DOHH2 (cell line): ENCODE data around the gene OR4C46.
"Not testable (repeated sequence)": the region's sequence is repeated elsewhere in the genome, so short reads cannot be mapped to it uniquely, and the experiment has no call there.

ENCODE experiments used
- H3F3A ChIP-seq: fragments of 200-600 bp; sonication (generic), shearing (Covaris generic); 2 replicates; pipeline ENCODE4 v1.6.0; 2016; ENCODE audit warnings: antibody characterized with exemption, mild to moderate bottlenecking; ENCODE audit not compliant: control insufficient read depth, insufficient read depth
- H3K27ac ChIP-seq: fragments of 200-600 bp; sonication (generic); 2 replicates; pipeline ENCODE4 v1.5.1; 2014; ENCODE audit warnings: low read depth, mild to moderate bottlenecking, low read length, moderate library complexity
- H3K27me3 ChIP-seq: fragments of 200-600 bp; sonication (generic); 2 replicates; pipeline ENCODE4 v1.6.1; 2014; ENCODE audit warnings: mild to moderate bottlenecking, low read length, mixed read lengths; ENCODE audit not compliant: control insufficient read depth
- H3K36me3 ChIP-seq: fragments of 200-600 bp; sonication (generic); 2 replicates; pipeline ENCODE4 v1.6.1; 2014; ENCODE audit warnings: mild to moderate bottlenecking, low read length, moderate library complexity, mixed read lengths; ENCODE audit not compliant: control insufficient read depth
- H3K4me1 ChIP-seq: fragments of 200-600 bp; sonication (generic); 2 replicates; pipeline ENCODE4 v1.6.1; 2014; ENCODE audit warnings: mild to moderate bottlenecking, low read length, mixed read lengths; ENCODE audit not compliant: control insufficient read depth
- H3K4me2 ChIP-seq: fragments of 200-600 bp; sonication (generic); 2 replicates; pipeline ENCODE4 v1.6.0; 2014; ENCODE audit warnings: mild to moderate bottlenecking, low read length, moderate library complexity
- H3K4me3 ChIP-seq: fragments of 200-600 bp; sonication (generic); 2 replicates; pipeline ENCODE4 v1.5.1; 2014; ENCODE audit warnings: mild to moderate bottlenecking, low read length, mixed read lengths
- H3K79me2 ChIP-seq: fragments of 200-600 bp; sonication (generic); 2 replicates; pipeline ENCODE4 v1.6.1; 2014; ENCODE audit warnings: mild to moderate bottlenecking, low read length, mixed read lengths; ENCODE audit not compliant: control insufficient read depth
- H3K9me2 ChIP-seq: fragments of 200-600 bp; sonication (generic); replicated peaks from 2 replicates; pipeline ENCODE4 v1.6.1; 2014; ENCODE audit warnings: mild to moderate bottlenecking, low read length, mixed read lengths; ENCODE audit not compliant: control insufficient read depth
- H3K9me3 ChIP-seq: fragments of 200-600 bp; sonication (generic); 2 replicates; pipeline ENCODE4 v1.6.1; 2014; ENCODE audit warnings: antibody characterized with exemption, low read length, mixed read lengths; ENCODE audit not compliant: control insufficient read depth, insufficient read depth
- H4K20me1 ChIP-seq: fragments of 200-600 bp; sonication (generic); 2 replicates; pipeline ENCODE4 v1.6.0; 2014; ENCODE audit warnings: low read depth, mild to moderate bottlenecking, antibody characterized with exemption, low read length, moderate library complexity; ENCODE audit not compliant: control insufficient read depth, insufficient read depth
- EZH2phosphoT487 ChIP-seq: fragments of 200-600 bp; sonication (generic); IDR thresholded peaks from 2 replicates; pipeline ENCODE4 v1.6.1; 2017; ENCODE audit warnings: borderline replicate concordance, mild to moderate bottlenecking, antibody characterized with exemption, low read length, moderate library complexity, mixed read lengths
- TF ChIP-seq, protein P1 (sequence below): fragments of 200-600 bp; sonication (generic); IDR thresholded peaks from one replicate; pipeline ENCODE4 v1.5.1; 2014; ENCODE audit warnings: antibody characterized with exemption, mild to moderate bottlenecking, low read depth, low read length; ENCODE audit not compliant: poor library complexity, severe bottlenecking

The OR4C46 gene

DNA sequence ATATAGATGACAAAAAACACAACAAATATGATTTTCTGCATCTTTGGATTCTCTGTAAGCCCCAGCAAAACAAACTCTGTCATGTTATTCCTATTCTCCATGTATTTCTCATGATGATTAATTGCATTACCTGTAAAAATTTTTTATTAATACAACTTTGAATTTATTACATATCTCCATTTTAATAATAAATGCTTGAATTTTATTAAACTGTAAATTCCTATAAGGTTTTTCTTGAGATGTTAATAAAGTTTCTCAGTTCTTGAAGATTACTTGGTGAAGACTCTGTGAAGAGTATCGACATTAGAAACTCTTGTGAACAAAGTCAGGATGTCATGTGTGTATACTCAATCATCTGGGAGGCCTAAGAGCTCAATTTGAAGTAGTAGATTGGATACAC lies at the start of gene OR4C46:
Gene OR4C46, minus strand, starts transcription at position 101 of the 400 bp plus-strand sequence. Its CDS starts 0 bp downstream, at position 101.
- H3K4me1 ChIP-seq = no peaks in the 10 kb centered on the region
- H3K4me2 ChIP-seq = no peak within 1 kb of the TSS
- no peaks in the 10 kb centered on the region for H4K20me1 ChIP-seq
- no peaks in the 10 kb centered on the region for H3K27me3 ChIP-seq
- H3K36me3 ChIP-seq = no peaks in the 10 kb centered on the region
- no peak for TF ChIP-seq EZH2phosphoT487
- TF ChIP-seq, protein P1, sequence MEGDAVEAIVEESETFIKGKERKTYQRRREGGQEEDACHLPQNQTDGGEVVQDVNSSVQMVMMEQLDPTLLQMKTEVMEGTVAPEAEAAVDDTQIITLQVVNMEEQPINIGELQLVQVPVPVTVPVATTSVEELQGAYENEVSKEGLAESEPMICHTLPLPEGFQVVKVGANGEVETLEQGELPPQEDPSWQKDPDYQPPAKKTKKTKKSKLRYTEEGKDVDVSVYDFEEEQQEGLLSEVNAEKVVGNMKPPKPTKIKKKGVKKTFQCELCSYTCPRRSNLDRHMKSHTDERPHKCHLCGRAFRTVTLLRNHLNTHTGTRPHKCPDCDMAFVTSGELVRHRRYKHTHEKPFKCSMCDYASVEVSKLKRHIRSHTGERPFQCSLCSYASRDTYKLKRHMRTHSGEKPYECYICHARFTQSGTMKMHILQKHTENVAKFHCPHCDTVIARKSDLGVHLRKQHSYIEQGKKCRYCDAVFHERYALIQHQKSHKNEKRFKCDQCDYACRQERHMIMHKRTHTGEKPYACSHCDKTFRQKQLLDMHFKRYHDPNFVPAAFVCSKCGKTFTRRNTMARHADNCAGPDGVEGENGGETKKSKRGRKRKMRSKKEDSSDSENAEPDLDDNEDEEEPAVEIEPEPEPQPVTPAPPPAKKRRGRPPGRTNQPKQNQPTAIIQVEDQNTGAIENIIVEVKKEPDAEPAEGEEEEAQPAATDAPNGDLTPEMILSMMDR = no peak
- H3K9me3 ChIP-seq = no peaks in the 10 kb centered on the region
- no peaks in the 10 kb centered on the region for H3K79me2 ChIP-seq
- no peaks in the 10 kb centered on the region for H3F3A ChIP-seq
- H3K9me2 ChIP-seq = no peaks in the 10 kb centered on the region
- H3K4me3 ChIP-seq = no peak within 1 kb of the TSS
- no peak within 1 kb of the TSS for H3K27ac ChIP-seq

DNA sequence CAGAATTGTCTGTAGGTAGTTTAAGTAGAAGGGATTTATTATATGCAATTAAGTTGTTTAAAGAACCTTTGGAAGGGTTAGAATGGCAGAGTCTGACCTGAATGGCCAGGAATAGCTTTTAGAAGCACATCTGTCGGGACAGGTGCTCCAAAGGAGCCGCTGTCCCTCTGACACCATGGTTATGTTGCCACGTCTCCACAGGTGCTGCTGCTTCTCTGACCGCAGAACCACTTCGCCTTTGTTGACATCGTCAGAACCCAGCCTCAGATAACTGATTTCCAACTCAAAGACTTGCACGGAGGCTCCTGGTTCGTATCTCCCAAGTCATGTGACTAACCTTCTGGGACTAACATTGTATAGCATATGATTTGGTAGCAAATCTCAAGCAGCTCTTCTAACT lies 41.8 kb upstream of the OR4C46 start:
- H3K4me3 ChIP-seq, H3K9me2 ChIP-seq, H3K27me3 ChIP-seq, H3K9me3 ChIP-seq, H3K4me2 ChIP-seq, H3F3A ChIP-seq, H3K79me2 ChIP-seq, H3K27ac ChIP-seq, H4K20me1 ChIP-seq, H3K4me1 ChIP-seq, H3K36me3 ChIP-seq: not testable (repeated sequence)

DNA sequence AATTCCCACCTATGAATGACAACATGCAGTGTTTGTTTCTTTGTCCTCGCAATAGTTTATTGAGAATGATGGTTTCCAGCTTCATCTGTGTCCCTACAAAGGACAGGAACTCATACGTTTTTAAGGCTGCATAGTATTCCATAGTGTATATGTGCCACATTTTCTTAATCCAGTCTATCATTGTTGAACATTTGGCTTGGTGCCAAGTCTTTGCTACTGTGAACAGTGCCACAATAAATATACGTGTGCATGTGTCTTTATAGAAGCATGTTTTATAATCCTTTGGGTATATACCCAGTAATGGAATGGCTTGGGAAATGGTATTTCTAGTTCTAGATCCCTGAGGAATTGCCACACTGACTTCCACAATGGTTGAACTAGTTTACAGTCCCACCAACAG lies 42.4 kb downstream of the OR4C46 start:
- H3K27ac ChIP-seq, H3K79me2 ChIP-seq, H4K20me1 ChIP-seq, H3F3A ChIP-seq, H3K4me1 ChIP-seq, H3K36me3 ChIP-seq, H3K4me2 ChIP-seq, H3K9me2 ChIP-seq, H3K27me3 ChIP-seq, H3K9me3 ChIP-seq, H3K4me3 ChIP-seq: not testable (repeated sequence)

DNA sequence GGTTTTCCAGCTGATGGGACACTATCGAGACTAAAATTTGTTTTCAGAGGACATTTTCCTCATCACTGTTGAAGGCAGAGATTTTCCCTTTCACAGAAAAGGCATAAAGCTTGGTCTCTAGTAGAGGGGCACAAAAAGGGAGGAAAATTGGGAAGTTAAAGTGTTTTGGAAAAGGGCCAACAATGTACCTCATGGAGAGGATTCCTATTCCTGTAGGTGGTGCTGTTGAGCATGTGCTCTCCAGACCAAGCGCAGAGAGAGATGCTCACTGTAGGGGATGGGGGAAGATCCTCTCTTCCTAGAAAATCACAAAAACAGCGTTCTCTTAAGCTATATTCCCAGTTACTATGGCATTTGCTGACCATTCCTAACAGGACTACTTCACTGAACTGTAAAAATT lies 44.9 kb downstream of the OR4C46 start:
- no peaks in the 10 kb centered on the region for H3K79me2 ChIP-seq

More for the DNA sequence above, 44.9 kb downstream of the OR4C46 start:
- no peak overlapping the region for H3K4me2 ChIP-seq
- H3K27me3 ChIP-seq = no peaks in the 10 kb centered on the region
- TF ChIP-seq, protein P1 = peak; percentile 55
- TF ChIP-seq EZH2phosphoT487 = no peak
- H3K36me3 ChIP-seq = no peaks in the 10 kb centered on the region
- H3K9me3 ChIP-seq = 0 out of 2 replicates have a peak, but pooled peaks cover 2% of the 10 kb centered on the region
- no peaks in the 10 kb centered on the region for H4K20me1 ChIP-seq
- no peak overlapping the region for H3K4me3 ChIP-seq
- no peaks in the 10 kb centered on the region for H3K4me1 ChIP-seq
- H3F3A ChIP-seq = no peaks in the 10 kb centered on the region
- no peak overlapping the region for H3K27ac ChIP-seq
- no peaks in the 10 kb centered on the region for H3K9me2 ChIP-seq
